Measurements from ENCODE around the gene NAV3.

DNA sequence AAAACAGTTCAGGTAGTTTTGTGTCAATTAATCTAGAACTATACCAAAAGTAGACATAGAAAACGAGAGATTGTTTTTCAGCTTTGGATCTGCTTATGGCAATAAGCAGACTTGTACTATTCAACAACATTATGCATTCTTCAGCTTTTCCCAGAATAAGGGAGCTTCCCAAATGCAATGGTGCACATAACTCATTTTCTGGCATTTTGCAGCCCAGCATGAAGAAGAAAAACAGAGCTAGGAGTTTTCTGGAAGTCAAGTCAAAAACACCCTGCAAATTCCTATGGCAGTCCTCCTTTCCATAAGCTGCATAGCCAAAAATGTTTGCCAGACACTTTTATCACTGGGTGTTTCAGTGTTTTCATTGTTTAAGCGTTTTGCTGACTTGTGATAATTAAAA is 314.7 kb downstream of the NAV3 start:
- TF ChIP-seq, protein P1, sequence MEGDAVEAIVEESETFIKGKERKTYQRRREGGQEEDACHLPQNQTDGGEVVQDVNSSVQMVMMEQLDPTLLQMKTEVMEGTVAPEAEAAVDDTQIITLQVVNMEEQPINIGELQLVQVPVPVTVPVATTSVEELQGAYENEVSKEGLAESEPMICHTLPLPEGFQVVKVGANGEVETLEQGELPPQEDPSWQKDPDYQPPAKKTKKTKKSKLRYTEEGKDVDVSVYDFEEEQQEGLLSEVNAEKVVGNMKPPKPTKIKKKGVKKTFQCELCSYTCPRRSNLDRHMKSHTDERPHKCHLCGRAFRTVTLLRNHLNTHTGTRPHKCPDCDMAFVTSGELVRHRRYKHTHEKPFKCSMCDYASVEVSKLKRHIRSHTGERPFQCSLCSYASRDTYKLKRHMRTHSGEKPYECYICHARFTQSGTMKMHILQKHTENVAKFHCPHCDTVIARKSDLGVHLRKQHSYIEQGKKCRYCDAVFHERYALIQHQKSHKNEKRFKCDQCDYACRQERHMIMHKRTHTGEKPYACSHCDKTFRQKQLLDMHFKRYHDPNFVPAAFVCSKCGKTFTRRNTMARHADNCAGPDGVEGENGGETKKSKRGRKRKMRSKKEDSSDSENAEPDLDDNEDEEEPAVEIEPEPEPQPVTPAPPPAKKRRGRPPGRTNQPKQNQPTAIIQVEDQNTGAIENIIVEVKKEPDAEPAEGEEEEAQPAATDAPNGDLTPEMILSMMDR (IDR thresholded peaks at IDR 0.05; ENCODE audit: low read depth, low read length) = no peak
- TF ChIP-seq EZH2phosphoT487 (IDR thresholded peaks at IDR 0.05; ENCODE audit: low read depth) = no peak

Data from OCI-LY3 (cell line).